Peyer's patch (tissue), 4 donors: ENCODE measurements around the gene IMPA2. TPM values are rescaled to one million over a fixed set of nuclear protein-coding genes. Genes with fewer than 3 reads are reported as not detected.
"Not testable (repeated sequence)": the region's sequence is repeated elsewhere in the genome, so short reads cannot be mapped to it uniquely, and the experiment has no call there.

Source experiments
- DNase-seq, 3 donors: peaks; one replicate each; pipeline ENCODE4 v3.0.0-alpha.2; 2017 to 2019
- H3K27ac ChIP-seq, 4 donors: fragments of 200-600 bp; sonication (generic); one replicate each; pipeline ENCODE4 v1.5.1; 2016 to 2019
- H3K27me3 ChIP-seq, 2 donors: fragments of 200-600 bp; sonication (generic); one replicate each; pipeline ENCODE4 v1.5.1; 2019
- H3K36me3 ChIP-seq, 3 donors: fragments of 200-600 bp; sonication (generic); one replicate each; pipeline ENCODE4 v1.5.1; 2016 to 2019
- H3K4me1 ChIP-seq, 4 donors: fragments of 200-600 bp; sonication (generic); one replicate each; pipeline ENCODE4 v1.5.1; 2016 to 2019
- H3K4me3 ChIP-seq, 4 donors: fragments of 200-600 bp; sonication (generic); 1 replicate in 3 of 4; 2 replicates in 1 of 4; pipeline ENCODE4 v1.5.1; 2016 to 2019; ENCODE audit warnings: mild to moderate bottlenecking in 1 of 4
- H3K9me3 ChIP-seq, 4 donors: fragments of 200-600 bp; sonication (generic); one replicate each; pipeline ENCODE4 v1.5.1; 2016 to 2019; ENCODE audit warnings: mild to moderate bottlenecking in 1 of 4
- CTCF ChIP-seq, 6 experiments: fragments of 450-650 bp in 4 of 6; fragments of 200-600 bp in 2 of 6; sonication (generic) in 1 of 6; IDR thresholded peaks; one replicate each; pipeline ENCODE4 v1.5.1; 2017 to 2019; ENCODE audit warnings: antibody characterized with exemption in 6 of 6, mild to moderate bottlenecking in 3 of 6, moderate library complexity in 1 of 6
- POLR2A ChIP-seq, 2 donors: fragments of 450-650 bp; IDR thresholded peaks; one replicate each; pipeline ENCODE4 v1.5.1; 2017; ENCODE audit warnings: antibody characterized with exemption in 2 of 2, mild to moderate bottlenecking in 2 of 2, moderate library complexity in 2 of 2
- total RNA-seq, 4 donors: library from RNA; depleted of rRNA; stranded (reverse); fragments of >200 nt; gene quantifications; one replicate each; pipeline ENCODE4 v1.1.0, GENCODE V29; 2016

Gene IMPA2
- total RNA-seq, 4 donors from 2014 or later = 44.0 to 62.3 (median 56.3) TPM

DNA sequence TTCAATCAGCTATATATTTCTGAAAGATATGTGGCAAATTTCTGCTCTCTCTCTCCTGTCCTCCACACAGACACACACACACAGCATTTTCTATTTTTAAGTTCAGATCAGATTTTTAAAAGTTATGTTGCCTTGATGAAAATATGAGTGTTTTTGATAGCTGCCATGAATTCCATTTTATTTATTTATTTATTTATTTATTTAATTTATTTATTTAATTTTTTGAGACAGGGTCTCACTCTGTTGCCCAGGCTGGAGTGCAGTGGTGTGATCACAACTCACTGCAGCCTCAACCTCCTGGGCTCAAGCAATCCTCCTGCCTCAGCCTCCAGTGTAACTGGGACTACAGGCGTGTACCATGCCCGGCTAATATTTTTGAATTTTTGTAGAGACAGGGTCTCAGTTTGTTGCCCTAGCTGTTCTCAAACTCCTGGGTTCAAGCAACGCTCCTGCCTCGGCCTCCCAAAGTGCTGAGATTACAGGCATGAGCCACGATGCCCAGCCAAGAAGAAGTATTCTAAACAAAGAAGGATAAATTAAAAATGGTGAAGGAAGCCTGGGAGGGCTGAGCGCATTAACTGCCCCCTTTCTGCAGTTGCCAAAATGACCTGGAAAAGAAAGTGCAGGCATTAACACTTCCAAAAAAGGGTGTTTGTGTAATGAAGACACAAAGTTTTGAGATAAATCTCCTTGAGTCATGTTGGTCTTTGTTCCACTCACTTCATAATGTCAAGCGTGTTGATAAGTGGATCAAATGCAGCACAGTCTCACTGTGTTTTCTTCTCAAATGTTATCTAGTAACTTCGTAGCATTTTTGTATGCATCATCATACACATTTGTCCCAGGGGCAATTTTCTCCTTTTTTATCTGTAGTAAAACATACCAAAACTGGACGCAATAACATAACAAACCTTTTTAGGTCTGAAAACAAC, 11.1 kb upstream of the IMPA2 start:
- Histone ChIP-seq H3K4me1 (no peaks in the 10 kb centered on the region), H3K36me3 (no peaks in the 10 kb centered on the region), H3K9me3 (no peaks in the 10 kb centered on the region), H3K27ac (no peak overlapping the region), H3K4me3 (no peak overlapping the region), H3K27me3 (no peaks in the 10 kb centered on the region)
- DNase-seq = no peak
- no peak for TF ChIP-seq POLR2A (IDR thresholded peaks at IDR 0.05)
- TF ChIP-seq CTCF (IDR thresholded peaks at IDR 0.05) = no peak

DNA sequence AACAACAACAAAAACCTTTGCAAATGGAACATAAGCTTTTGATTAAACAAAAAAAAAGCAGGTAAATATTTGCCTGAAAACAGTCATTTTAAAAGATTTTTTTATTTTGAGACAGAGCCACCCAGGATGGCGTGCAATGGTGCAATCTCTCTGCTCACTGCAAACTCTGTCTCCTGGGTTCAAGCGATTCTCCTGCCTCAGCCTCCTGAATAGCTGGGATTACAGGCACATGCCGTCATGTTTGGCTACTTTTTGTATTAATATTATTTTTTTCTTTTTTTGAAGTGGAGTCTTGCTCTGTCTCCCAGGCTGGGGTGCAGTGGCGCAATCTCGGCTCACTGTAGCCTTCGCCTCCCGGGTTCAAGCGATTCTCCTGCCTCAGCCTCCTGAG, 10.5 kb upstream of the IMPA2 start:
- H3K4me3 ChIP-seq, H3K9me3 ChIP-seq, H3K27ac ChIP-seq, H3K36me3 ChIP-seq, H3K4me1 ChIP-seq, DNase-seq, H3K27me3 ChIP-seq: not testable (repeated sequence)

GRCh38 chr18:11972371-11973174, 8.7 kb upstream of the IMPA2 start:
- Histone ChIP-seq H3K4me3 (no peak overlapping the region), H3K36me3 (no peaks in the 10 kb centered on the region), H3K4me1 (no peaks in the 10 kb centered on the region), H3K27me3 (no peaks in the 10 kb centered on the region), H3K9me3 (no peaks in the 10 kb centered on the region), H3K27ac (no peak overlapping the region)
- no peak for DNase-seq
- TF ChIP-seq CTCF (IDR thresholded peaks at IDR 0.05) = no peak
- no peak for TF ChIP-seq POLR2A (IDR thresholded peaks at IDR 0.05)

- TF ChIP-seq POLR2A (IDR thresholded peaks at IDR 0.05) = no peak
- no peak for TF ChIP-seq CTCF (IDR thresholded peaks at IDR 0.05)
- H3K36me3 ChIP-seq = no peaks in the 10 kb centered on the region
- H3K27me3 ChIP-seq = no peaks in the 10 kb centered on the region
- H3K4me1 ChIP-seq = peaks cover 0 to 3% (median 0%) of the 10 kb centered on the region in 4 donors
- no peaks in the 10 kb centered on the region for H3K9me3 ChIP-seq
- DNase-seq = no peak
- H3K27ac ChIP-seq = no peak overlapping the region
- H3K4me3 ChIP-seq = no peak overlapping the region
These were observed 6.5 kb upstream of the IMPA2 start for GRCh38 chr18:11974741-11975325.

DNA sequence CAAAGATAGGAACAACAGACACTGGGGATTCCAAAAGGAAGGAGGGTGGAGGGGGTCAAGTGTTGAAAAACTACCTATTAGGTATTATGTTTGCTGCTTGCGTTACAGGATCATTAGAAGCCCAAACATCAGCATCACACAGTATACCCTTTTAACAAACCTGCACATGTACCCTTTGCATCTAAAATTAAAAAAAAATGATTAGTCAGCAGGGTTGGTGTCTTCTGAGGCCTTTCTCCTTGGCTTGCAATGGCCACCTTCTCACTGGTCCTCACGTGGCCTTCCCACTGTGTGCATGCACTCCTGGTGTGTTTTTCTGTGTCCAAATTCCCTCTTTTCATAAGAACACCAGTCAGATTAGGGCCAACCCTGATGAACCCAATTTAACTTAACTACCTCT, 5.6 kb upstream of the IMPA2 start:
- H3K27me3 ChIP-seq = no peaks in the 10 kb centered on the region
- DNase-seq = no peak
- no peaks in the 10 kb centered on the region for H3K9me3 ChIP-seq
- peaks cover 0 to 8% (median 0%) of the 10 kb centered on the region in 4 donors for H3K4me1 ChIP-seq
- H3K27ac ChIP-seq = no peak overlapping the region
- H3K36me3 ChIP-seq = no peaks in the 10 kb centered on the region
- no peak for TF ChIP-seq POLR2A (IDR thresholded peaks at IDR 0.05)
- no peak for TF ChIP-seq CTCF (IDR thresholded peaks at IDR 0.05)
- H3K4me3 ChIP-seq = no peak overlapping the region
